Stimulated activated CD4-positive, alpha-beta T cell treated with anti-CD3 and anti-CD28 coated beads, Interleukin-2, amount 100 ng/mL, for 4 hours (primary cell): ENCODE results near the gene WDR38.
"Not testable (repeated sequence)": the region's sequence is repeated elsewhere in the genome, so short reads cannot be mapped to it uniquely, and the experiment has no call there.

Experiments used
- DNase-seq: peaks from one replicate; pipeline ENCODE4 v3.0.0-alpha.2; 2020; ENCODE audit warnings: low read depth

The WDR38 gene

GRCh38 chr9:124834591-124834990, 18.7 kb upstream of the WDR38 start:
- no peak for DNase-seq

DNA sequence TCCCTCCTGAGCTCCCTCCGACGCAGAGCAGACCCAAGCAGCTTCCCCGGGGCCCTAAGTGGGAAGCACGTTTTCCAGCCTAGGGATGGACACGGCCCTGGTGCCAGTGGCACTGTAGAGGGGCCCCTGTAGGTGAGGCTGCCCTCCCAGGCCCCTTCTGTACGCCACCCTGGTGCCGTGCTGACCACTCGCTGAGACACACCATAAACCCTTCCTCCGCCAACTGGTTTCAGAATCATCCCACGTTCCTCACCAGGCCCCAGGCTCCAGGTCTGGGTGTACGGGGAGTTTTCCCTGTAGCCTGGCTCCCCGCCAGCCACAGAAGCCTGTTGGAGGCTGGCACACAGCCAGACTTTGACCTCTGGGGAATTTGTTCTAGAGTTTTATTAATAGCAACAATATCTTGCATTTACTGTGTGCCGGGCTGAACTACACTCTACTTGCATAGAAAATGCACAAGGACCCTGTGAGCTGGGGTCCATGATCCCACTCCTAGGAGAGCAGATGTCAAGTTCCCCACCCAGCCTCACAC, 18.2 kb upstream of the WDR38 start:
- DNase-seq: no peak

DNA sequence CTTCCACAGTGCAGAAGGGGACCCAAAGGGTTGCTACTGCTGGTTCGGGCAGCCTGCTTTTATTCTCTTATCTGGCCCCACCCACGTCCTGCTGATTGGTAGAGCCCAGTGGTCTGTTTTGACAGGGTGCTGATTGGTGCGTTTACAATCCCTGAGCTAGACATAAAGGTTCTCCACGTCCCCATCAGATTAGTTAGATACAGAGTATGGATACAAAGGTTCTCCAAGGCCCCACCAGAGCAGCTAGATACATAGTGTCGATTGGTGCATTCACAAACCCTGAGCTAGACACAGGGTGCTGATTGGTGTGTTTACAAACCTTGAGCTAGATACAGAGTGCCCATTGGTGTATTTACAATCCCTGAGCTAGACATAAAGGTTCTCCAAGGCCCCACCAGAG, 15.1 kb upstream of the WDR38 start:
- not testable (repeated sequence) for DNase-seq

- not testable (repeated sequence) for DNase-seq
Measured at GRCh38 chr9:124838567-124839275, 14.5 kb upstream of the WDR38 start.

DNA sequence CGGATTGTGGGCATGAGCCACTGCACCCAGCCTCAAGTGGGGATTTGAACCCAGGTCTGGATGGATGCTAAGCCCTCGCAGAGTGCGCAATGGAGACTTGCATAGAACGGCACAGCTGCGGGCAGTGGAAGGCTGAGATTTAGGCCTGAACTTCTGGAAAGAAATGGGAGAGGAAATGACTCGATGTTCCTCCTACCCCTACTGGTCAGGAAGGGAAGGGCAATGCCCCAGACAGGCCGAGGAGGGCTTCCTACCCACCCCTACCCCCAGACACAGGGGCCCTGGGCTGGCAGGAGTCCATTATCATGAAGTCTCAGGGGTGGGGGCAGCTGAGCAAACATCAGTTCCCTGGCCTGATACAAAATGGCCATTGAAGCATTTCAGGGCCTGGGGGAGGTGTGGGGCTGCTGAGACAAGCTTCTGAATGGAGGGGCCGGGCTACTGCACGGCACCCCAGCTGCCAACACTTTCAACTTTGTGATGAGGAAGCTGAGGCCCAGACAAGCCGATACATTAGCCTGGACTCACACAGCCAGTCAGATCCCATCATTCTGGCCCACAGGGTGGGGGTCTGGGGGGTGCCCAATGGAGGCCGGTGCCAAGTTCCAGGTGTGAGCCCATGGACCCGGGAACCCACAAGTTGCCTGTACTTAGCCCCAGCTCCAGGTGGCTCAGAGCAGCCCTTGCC, 13.5 kb upstream of the WDR38 start:
- DNase-seq: no peak

GRCh38 chr9:124840300-124840833, 12.9 kb upstream of the WDR38 start:
- no peak for DNase-seq

DNA sequence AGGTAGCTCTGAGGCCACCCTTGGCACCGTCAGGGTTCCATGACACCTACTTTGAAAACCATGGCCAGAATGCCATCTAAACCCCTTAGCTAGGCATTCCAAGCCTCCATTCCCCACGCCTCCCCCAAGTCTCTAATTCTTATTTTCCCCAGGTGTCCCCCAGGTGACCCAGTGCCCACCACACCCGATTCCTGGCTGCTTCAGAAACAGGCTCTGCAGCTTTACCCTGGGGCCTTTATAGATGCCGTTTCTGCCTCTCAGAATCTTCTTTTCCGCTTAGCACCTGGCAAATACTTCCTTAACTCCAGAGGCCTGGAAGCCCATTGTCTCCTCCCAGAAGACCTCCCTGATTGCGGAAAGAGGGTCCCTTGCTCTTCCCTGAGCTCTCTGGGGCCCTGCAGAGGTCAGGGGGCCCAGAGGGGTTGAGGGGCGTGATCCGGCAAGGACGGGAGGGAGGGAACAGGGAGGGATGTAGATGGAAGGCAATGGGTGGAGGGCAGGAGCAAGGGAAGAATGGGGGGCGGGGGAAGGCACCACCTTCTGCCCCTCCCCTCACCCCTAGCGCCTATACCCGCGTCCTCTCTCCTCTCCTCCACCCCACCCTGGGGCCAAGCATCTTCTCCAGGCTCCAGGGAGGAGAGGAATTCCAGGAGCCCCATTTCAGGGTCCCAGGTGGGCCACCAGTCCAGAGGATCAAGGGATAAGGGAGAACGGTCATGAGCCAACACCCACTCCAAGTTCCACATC, 12.0 kb upstream of the WDR38 start:
- DNase-seq: no peak

DNA sequence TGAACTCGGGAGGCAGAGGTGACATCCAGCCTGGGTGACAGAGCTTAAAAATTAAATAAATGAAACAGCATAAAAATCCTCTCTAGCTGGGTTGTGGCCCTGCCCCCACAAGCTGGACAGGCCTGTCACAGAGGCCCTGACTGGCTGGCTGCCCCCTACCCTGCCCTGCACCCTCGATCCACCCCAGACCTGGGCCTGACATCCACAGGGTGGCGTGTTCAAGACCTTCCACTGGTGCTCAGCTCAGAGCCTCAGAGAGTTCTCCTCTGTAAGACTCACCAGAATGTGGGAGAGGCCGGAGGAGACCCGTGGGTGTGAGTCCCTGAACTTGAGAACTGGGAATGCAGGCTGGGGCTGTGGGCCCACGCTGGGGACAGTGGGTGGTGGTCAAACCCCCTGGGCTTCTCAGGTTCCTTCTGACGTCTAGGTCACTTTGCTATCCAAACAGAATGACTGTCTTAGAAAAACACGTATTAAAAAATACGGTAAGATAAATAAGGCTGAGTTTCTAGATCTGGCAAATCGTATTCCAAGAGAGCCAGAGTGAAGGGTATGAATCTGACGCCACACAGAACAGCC, 9.7 kb upstream of the WDR38 start:
- no peak for DNase-seq

- no peak for DNase-seq
Measured at GRCh38 chr9:124844291-124844690, 9.0 kb upstream of the WDR38 start.

DNA sequence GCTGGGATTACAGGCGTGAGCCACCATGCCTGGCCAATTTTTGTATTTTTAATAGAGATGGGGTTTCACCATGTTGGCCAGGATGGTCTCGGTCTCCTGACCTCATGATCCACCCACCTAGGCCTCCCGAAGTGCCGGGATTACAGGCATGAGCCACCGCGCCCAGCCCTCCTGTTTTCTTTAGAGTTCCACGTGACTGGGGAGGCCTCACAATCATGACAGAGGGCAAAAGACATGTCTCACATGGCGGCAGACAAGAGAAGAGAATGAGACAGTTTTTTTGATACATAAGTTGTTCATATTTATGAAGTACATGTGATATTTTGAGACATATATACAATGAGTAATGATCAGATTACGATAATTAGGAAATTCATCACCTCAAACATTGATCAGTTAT, 6.8 kb upstream of the WDR38 start:
- not testable (repeated sequence) for DNase-seq

DNA sequence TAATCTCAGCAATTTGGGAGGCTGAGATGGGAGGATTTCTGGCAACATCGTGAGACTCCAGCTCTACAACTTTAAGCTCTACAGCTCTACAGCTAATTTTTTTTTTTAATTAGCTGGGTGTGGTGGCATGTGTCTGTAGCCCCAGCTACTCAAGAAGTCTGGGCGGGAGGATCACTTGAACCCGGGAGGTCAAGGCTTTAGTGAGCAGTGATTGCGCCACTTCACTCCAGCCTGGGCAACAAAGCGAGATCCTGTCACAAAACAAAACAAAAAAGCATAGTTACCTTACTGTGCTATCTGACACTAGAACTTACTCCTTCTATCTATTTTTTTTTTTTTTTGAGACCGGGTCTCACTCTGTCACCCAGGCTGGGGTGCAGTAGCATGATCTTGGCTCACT, 6.3 kb upstream of the WDR38 start:
- no peak for DNase-seq

- DNase-seq: no peak
Measured at GRCh38 chr9:124849801-124850200, 3.5 kb upstream of the WDR38 start.

GRCh38 chr9:124852121-124852828, 985 bp upstream of the WDR38 start:
- no peak for DNase-seq

DNA sequence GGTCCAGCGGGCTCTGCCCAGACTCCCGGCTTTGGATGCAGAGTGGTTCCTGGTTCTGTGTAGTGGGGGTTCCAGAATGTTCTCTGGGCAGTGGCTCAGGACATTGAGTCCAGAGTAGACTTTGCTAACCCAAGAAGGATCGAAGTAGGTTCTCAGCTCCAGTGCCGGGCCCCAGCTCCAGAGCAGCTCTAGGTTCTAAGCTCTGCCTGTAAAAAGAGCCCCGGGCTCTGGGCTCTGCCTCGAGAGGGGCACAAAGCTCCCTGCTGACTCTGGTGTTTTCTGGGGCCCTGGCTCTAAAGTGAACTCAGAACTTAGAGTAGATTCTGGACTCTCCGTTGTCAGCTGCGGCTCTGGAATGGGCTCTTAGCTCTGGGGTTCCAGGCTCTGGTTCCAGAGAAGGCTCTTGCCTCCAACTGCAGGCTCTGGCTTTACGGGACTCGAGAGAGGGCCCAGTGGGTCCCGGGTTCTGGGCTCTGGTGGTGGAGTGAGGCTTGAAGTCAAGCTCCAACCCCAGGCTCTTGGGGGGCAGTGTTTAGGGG, 414 bp downstream of the WDR38 start:
- DNase-seq: no peak

- no peak for DNase-seq
Measured at GRCh38 chr9:124854161-124854560, 901 bp downstream of the WDR38 start.

DNA sequence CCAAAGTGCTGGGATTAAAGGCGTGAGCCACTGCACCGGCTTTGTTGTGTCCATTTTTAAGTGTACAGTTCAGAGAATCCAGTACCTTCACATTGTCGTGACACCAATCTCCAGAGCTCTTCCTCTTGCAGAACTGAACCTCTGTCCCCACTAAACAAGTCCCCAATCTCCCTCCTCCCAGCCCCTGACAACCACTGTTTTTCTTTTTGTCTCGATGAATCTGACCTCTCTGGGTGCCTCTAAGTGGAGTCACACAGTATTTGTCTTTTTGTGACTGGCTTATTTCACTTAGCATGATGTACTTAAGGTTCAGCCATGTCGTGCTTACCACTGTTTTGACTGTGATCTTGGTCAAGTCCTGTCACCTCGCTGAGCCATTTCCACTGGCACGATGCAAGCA, 1.6 kb downstream of the WDR38 start:
- no peak for DNase-seq

DNA sequence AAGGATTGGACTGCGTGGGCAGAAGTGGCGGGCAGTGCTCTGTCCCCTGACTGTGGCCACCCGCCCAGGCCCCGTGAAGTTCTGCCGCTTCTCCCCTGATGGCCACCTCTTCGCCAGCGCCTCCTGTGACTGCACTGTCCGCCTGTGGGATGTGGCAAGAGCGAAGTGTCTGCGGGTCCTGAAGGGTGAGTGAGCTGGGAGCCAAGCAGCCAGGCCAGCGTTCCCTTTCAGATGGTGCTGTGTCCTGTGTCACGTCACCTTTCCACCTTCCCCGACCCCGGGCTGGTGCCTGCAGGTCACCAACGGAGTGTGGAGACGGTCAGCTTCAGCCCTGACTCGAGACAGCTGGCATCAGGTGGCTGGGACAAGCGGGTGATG, 2.3 kb downstream of the WDR38 start:
- DNase-seq: no peak

DNA sequence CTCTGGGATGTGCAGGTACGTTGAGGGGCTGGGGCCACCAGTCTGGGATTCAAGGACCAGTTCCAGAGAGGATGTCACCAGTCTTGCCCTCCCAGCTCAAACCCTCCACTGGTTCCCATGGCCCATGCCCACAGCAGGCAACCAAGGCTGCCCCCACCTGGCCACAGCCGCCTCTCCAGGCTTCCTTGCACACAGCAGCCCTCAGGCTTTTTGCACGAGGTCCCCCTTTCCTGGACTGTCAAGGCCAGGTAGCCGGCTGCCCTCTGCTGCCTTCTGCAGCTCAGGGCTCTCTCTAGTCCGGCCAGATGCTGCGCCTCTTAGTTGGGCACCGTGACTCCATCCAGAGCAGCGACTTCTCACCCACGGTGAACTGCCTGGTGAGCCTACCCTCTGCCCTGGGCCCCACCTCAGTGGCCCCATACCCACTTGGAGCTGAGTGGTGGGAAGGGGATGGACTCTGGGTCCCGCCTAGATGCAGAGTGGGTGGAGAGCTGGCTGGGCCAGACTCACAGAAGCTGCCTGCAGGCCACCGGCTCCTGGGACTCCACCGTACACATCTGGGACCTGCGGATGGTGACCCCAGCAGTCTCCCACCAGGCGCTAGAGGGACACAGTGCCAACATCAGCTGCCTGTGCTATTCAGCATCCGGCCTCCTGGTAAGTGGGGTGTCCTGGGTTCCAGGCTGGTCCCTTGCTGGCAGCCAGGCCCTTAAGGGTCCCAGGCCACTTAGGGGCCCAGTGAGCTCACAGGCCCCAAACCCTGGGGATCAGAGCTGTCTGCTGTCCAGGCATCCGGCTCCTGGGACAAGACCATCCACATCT, 2.9 kb downstream of the WDR38 start:
- no peak for DNase-seq

GRCh38 chr9:124857533-124858162, 4.4 kb downstream of the WDR38 start:
- DNase-seq: no peak
